A549 (cell line): ENCODE data around the gene AQP2.

Source experiments
- JUNB ChIP-seq: fragments of >200 bp; sonication (Bioruptor Twin); formaldehyde crosslinking; IDR thresholded peaks from 2 replicates; pipeline ENCODE4 v1.6.1; 2016
- POLR2A ChIP-seq: IDR thresholded peaks from 2 replicates; pipeline ENCODE4 v1.6.1; 2012; ENCODE audit warnings: mild to moderate bottlenecking, low read length

GRCh38 chr12:49901026-49901425, 49.5 kb upstream of the AQP2 start:
- TF ChIP-seq POLR2A = no peak
- TF ChIP-seq JUNB = no peak
